H1 (cell line): ENCODE measurements around the gene CDK5R1. TPM values are rescaled to one million over a fixed set of nuclear protein-coding genes. Genes with fewer than 3 reads are reported as not detected.

Experiments
- CTCF ChIA-PET: fragments of 300-600 bp; sonication (Branson Sonifier 250); formaldehyde crosslinking; loops from one replicate; lab custom pipeline; 2021; ENCODE audit not compliant: partially characterized antibody; lab: Charles Lee
- POLR2A ChIA-PET: fragments of 300-600 bp; sonication (Branson Sonifier 250); formaldehyde crosslinking; loops from one replicate; lab custom pipeline; 2021; ENCODE audit warnings: inconsistent platforms; ENCODE audit not compliant: partially characterized antibody; lab: Charles Lee
- DNase-seq, 2 experiments: peaks; one replicate each; pipeline versions ENCODE4 v3.0.0 to v3.0.0-alpha.2; 2010 to 2022; ENCODE audit warnings: low spot score in 2 of 2, low read depth in 1 of 2, mixed read lengths in 1 of 2
- FAIRE-seq: peaks from 2 replicates; lab custom pipeline; 2011; peaks lifted over from hg19 to GRCh38; lab: Jason Lieb, UNC
- H2AFZ ChIP-seq: 2 replicates; pipeline ENCODE4 v1.8.1; 2012; ENCODE audit warnings: low read length, inconsistent platforms
- H2AK5ac ChIP-seq: 2 replicates; pipeline ENCODE4 v1.6.1; 2013; ENCODE audit warnings: low read depth, low read length
- H2BK120ac ChIP-seq: replicated peaks from 2 replicates; pipeline ENCODE3; 2013; ENCODE audit warnings: low read depth, low read length, inconsistent platforms
- H2BK12ac ChIP-seq: 2 replicates; pipeline ENCODE4 v1.6.1; 2013; ENCODE audit warnings: low read depth, low read length
- H2BK15ac ChIP-seq: 2 replicates; pipeline ENCODE4 v1.6.1; 2013; ENCODE audit warnings: low read length
- H2BK20ac ChIP-seq: 2 replicates; pipeline ENCODE4 v1.6.1; 2013; ENCODE audit warnings: low read length
- H2BK5ac ChIP-seq: 2 replicates; pipeline ENCODE4 v1.6.1; 2013; ENCODE audit warnings: low read depth, low read length
- H3K14ac ChIP-seq: 2 replicates; pipeline ENCODE4 v1.6.1; 2013; ENCODE audit warnings: inconsistent platforms; ENCODE audit not compliant: insufficient read length
- H3K18ac ChIP-seq: 2 replicates; pipeline ENCODE4 v1.6.1; 2013; ENCODE audit warnings: low read length; ENCODE audit errors: extremely low read depth
- H3K23ac ChIP-seq: 2 replicates; pipeline ENCODE4 v1.6.1; 2013; ENCODE audit warnings: inconsistent platforms; ENCODE audit not compliant: insufficient read length
- H3K23me2 ChIP-seq: 2 replicates; pipeline ENCODE4 v1.6.1; 2013; ENCODE audit warnings: low read depth, low read length
- H3K27ac ChIP-seq: 2 replicates; pipeline ENCODE4 v1.6.1; 2011; ENCODE audit warnings: low read depth, low read length, inconsistent platforms
- H3K27me3 ChIP-seq, 4 experiments: replicated peaks in 1 of 4; 1 replicate in 1 of 4; 2 replicates in 3 of 4; pipeline versions ENCODE4 v1.6.1 to v1.8.1; 2011 to 2013; ENCODE audit warnings: low read length in 3 of 4, mild to moderate bottlenecking in 3 of 4, inconsistent platforms in 2 of 4, mixed read lengths in 2 of 4, moderate library complexity in 1 of 4; ENCODE audit not compliant: control insufficient read depth in 3 of 4, insufficient read depth in 3 of 4; ENCODE audit errors: extremely low read depth in 1 of 4
- H3K36me3 ChIP-seq, 4 experiments: 2 replicates each; pipeline versions ENCODE4 v1.6.1 to v1.8.1; 2011 to 2013; ENCODE audit warnings: mild to moderate bottlenecking in 4 of 4, low read length in 3 of 4, moderate library complexity in 2 of 4, control low read depth in 1 of 4, inconsistent platforms in 1 of 4; ENCODE audit not compliant: insufficient read depth in 4 of 4, control insufficient read depth in 2 of 4
- H3K4ac ChIP-seq: replicated peaks from 2 replicates; pipeline ENCODE3; 2013; ENCODE audit warnings: low read length, low read depth, mixed read lengths, inconsistent platforms; ENCODE audit not compliant: insufficient read length
- H3K4me1 ChIP-seq, 4 experiments: replicated peaks in 1 of 4; 1 replicate in 1 of 4; 2 replicates in 3 of 4; pipeline versions ENCODE4 v1.6.1 to v1.8.1; 2011 to 2013; ENCODE audit warnings: low read length in 3 of 4, inconsistent platforms in 2 of 4, mixed read lengths in 1 of 4; ENCODE audit not compliant: insufficient read depth in 4 of 4, control insufficient read depth in 3 of 4
- H3K4me2 ChIP-seq, 2 experiments: 2 replicates each; pipeline versions ENCODE4 v1.6.1 to v1.8.1; 2011 to 2013; ENCODE audit warnings: low read depth in 2 of 2, low read length in 2 of 2, control low read depth in 1 of 2, inconsistent platforms in 1 of 2, mild to moderate bottlenecking in 1 of 2; ENCODE audit not compliant: insufficient read depth in 1 of 2
- H3K4me3 ChIP-seq, 4 experiments: fragments of 200-600, 300-600 bp in 1 of 4; sonication (generic), shearing (Covaris generic), sonication (Bioruptor Twin) in 1 of 4; 2 replicates each; pipeline versions ENCODE4 v1.5.1 to v1.8.1; 2011 to 2016; ENCODE audit warnings: low read length in 4 of 4, low read depth in 3 of 4, control low read depth in 2 of 4, inconsistent platforms in 2 of 4, mild to moderate bottlenecking in 2 of 4, mixed read lengths in 1 of 4, moderate library complexity in 1 of 4; ENCODE audit not compliant: insufficient read depth in 2 of 4; ENCODE audit errors: extremely low read depth in 1 of 4
- H3K56ac ChIP-seq: replicated peaks from 2 replicates; pipeline ENCODE3; 2013; ENCODE audit warnings: low read depth, mild to moderate bottlenecking, mixed read lengths, low read length, inconsistent platforms; ENCODE audit not compliant: insufficient read length
- H3K79me1 ChIP-seq: 2 replicates; pipeline ENCODE4 v1.6.1; 2013; ENCODE audit warnings: low read depth, low read length, control low read depth
- H3K79me2 ChIP-seq, 2 experiments: 2 replicates each; pipeline versions ENCODE4 v1.6.1 to v1.8.1; 2012 to 2013; ENCODE audit warnings: low read length in 2 of 2, mild to moderate bottlenecking in 2 of 2, inconsistent platforms in 1 of 2; ENCODE audit not compliant: insufficient read depth in 2 of 2, control insufficient read depth in 1 of 2
- H3K9ac ChIP-seq, 4 experiments: replicated peaks in 1 of 4; 1 replicate in 1 of 4; 2 replicates in 3 of 4; pipeline versions ENCODE4 v1.6.1 to v1.8.1; 2011 to 2013; ENCODE audit warnings: low read depth in 3 of 4, low read length in 3 of 4, control low read depth in 2 of 4, mild to moderate bottlenecking in 2 of 4, moderate library complexity in 2 of 4, inconsistent platforms in 1 of 4; ENCODE audit errors: extremely low read depth in 1 of 4
- H3K9me3 ChIP-seq, 2 experiments: 2 replicates each; pipeline versions ENCODE4 v1.6.1 to v1.8.1; 2012 to 2013; ENCODE audit warnings: mild to moderate bottlenecking in 2 of 2, moderate library complexity in 2 of 2, control low read depth in 1 of 2, inconsistent platforms in 1 of 2, low read depth in 1 of 2, low read length in 1 of 2, mixed read lengths in 1 of 2; ENCODE audit not compliant: insufficient read depth in 2 of 2
- H4K20me1 ChIP-seq, 2 experiments: replicated peaks in 1 of 2; 2 replicates each; pipeline versions ENCODE3 to v1.8.1; 2011 to 2013; ENCODE audit warnings: inconsistent platforms in 2 of 2, low read length in 2 of 2, mild to moderate bottlenecking in 1 of 2; ENCODE audit not compliant: insufficient read depth in 2 of 2, control insufficient read depth in 1 of 2
- H4K5ac ChIP-seq: 2 replicates; pipeline ENCODE4 v1.6.1; 2013; ENCODE audit warnings: low read length, low read depth, mixed read lengths, inconsistent platforms; ENCODE audit not compliant: insufficient read length
- H4K8ac ChIP-seq: 2 replicates; pipeline ENCODE4 v1.8.0; 2013; ENCODE audit warnings: mild to moderate bottlenecking, moderate library complexity, low read length, inconsistent platforms; ENCODE audit not compliant: insufficient read depth; ENCODE audit errors: extremely low read depth
- H4K91ac ChIP-seq: replicated peaks from 2 replicates; pipeline ENCODE3; 2013; ENCODE audit warnings: low read length, mixed read lengths, inconsistent platforms; ENCODE audit not compliant: insufficient read length
- ATF3 ChIP-seq: IDR thresholded peaks from 2 replicates; pipeline ENCODE4 v1.6.1; 2011; ENCODE audit warnings: low read depth, mild to moderate bottlenecking, low read length; ENCODE audit not compliant: insufficient read depth
- CBX5 ChIP-seq: fragments of 300-800, 300-1000 bp; sonication (generic); IDR thresholded peaks from 2 replicates; pipeline ENCODE4 v1.7.1; 2016; ENCODE audit warnings: antibody characterized with exemption, low read length, low read depth
- MAFK ChIP-seq: IDR thresholded peaks from 2 replicates; pipeline ENCODE4 v1.6.1; 2012; ENCODE audit warnings: low read depth, mild to moderate bottlenecking, improper control_type of control experiment, low read length
- PHF8 ChIP-seq: fragments of 200-600 bp; sonication (generic); conservative IDR thresholded peaks from 2 replicates; pipeline ENCODE4 v1.7.1; 2012; ENCODE audit warnings: low read depth, mild to moderate bottlenecking, inconsistent platforms, low read length, moderate library complexity
- RXRA ChIP-seq: IDR thresholded peaks from 2 replicates; pipeline ENCODE4 v1.6.1; 2011; ENCODE audit warnings: low read depth, mild to moderate bottlenecking, low read length, moderate library complexity; ENCODE audit not compliant: insufficient read depth
- TCF12 ChIP-seq: IDR thresholded peaks from 2 replicates; pipeline ENCODE4 v1.6.1; 2011; ENCODE audit warnings: low read depth, mild to moderate bottlenecking, low read length
- WGBS, 2 experiments: shearing (Covaris generic) in 1 of 2; methylation state at CpG; one replicate each; pipeline versions ENCODE4 v1.1.6 to v1.1.7; 2013 to 2015; ENCODE audit warnings: low lambda C conversion rate in 2 of 2, mixed read lengths in 2 of 2, inconsistent platforms in 1 of 2, low coverage in 1 of 2, missing lambda C conversion rate in 1 of 2; ENCODE audit not compliant: insufficient replicate concordance in 2 of 2, insufficient coverage in 1 of 2, insufficient read length in 1 of 2; ENCODE audit errors: extremely low coverage in 1 of 2, missing lambda C conversion rate in 1 of 2; 5-methylcytosine and 5-hydroxymethylcytosine counted together
- polyA plus RNA-seq, 7 experiments: library from polyadenylated mRNA; depleted of rRNA in 3 of 7; stranded (reverse) in 5 of 7; unstranded in 2 of 7; fragments of >200 nt in 5 of 7; fragments of 200-250 nt in 2 of 7; gene quantifications; 1 replicate in 5 of 7; 2 replicates in 1 of 7; 4 replicates in 1 of 7; pipeline versions ENCODE4 v1.2.1 to v1.2.3, GENCODE V29; 2011 to 2013; ENCODE audit warnings: missing spikeins in 2 of 7, mixed read lengths in 2 of 7
- total RNA-seq: library from RNA; stranded (reverse); fragmentation: NEBNext Ultra II Directional; extraction: Animal tissue kit (Norgen Biotek cat#: 25700); gene quantifications from 2 replicates; pipeline ENCODE4 v1.2.1, GENCODE V29; 2021

CDK5R1 gene
- total and polyA plus RNA-seq, 2 of the 8 experiments (the other 6 are each of a cell fraction or from before 2014, with no cell fraction given): 2.7 to 9.9 TPM

GRCh38 chr17:32452281-32452680 lies 34.5 kb upstream of the CDK5R1 start:
- Histone ChIP-seq H3K23me2 (no peaks in the 10 kb centered on the region), H4K8ac (no peak overlapping the region), H3K18ac (no peak overlapping the region), H2BK120ac (no peak overlapping the region), H2AFZ (no peak overlapping the region), H2BK12ac (no peak overlapping the region), H3K4me3 (no peak overlapping the region), H3K9me3 (no peaks in the 10 kb centered on the region), H3K23ac (no peak overlapping the region), H3K27me3 (no peaks in the 10 kb centered on the region), H3K4me2 (no peak overlapping the region), H3K79me2 (peaks cover 0 to 77% of the 10 kb centered on the region in 2 experiments; a peak in 2 of 4 replicates), H4K5ac (no peak overlapping the region), H3K4ac (no peak overlapping the region), H2AK5ac (no peak overlapping the region), H4K91ac (no peak overlapping the region), H4K20me1 (peaks cover 0 to 1% of the 10 kb centered on the region in 2 experiments), H2BK15ac (no peak overlapping the region), H3K9ac (no peak overlapping the region), H3K36me3 (peaks cover 8 to 76% (median 52%) of the 10 kb centered on the region in 4 experiments; a peak in 7 of 8 replicates), H3K4me1 (no peaks in the 10 kb centered on the region), H3K27ac (no peak overlapping the region), H3K56ac (no peak overlapping the region), H3K79me1 (no peaks in the 10 kb centered on the region), H2BK20ac (no peak overlapping the region), H2BK5ac (no peak overlapping the region), H3K14ac (no peak overlapping the region)
- CTCF ChIA-PET: interaction anchor here (1.2 to 2.9 kb wide), 2 partner anchors 9 to 12 kb away, joined by 5 to 11 read pairs; no protein-coding TSS in a partner anchor
- DNase-seq: no peak
- no peak for FAIRE-seq
- 95% methylated on average over 1 of the region's 1 CpG; no CpG with 5 or more reads in 1 of the 2 experiments for WGBS, 2 experiments
- POLR2A ChIA-PET: no interaction called here
- no peak for TF ChIP-seq MAFK
- no peak for TF ChIP-seq CBX5
- TF ChIP-seq PHF8: no peak
- no peak for TF ChIP-seq ATF3
- TF ChIP-seq TCF12: no peak
- no peak for TF ChIP-seq RXRA
